Suprapubic skin (tissue), 4 donors: ENCODE measurements around the gene BRICD5. TPM values are rescaled to one million over a fixed set of nuclear protein-coding genes. Genes with fewer than 3 reads are reported as not detected.
A peak's percentile ranks its signal among the peaks of the same experiment; 100 is the strongest.

ENCODE experiments used
- DNase-seq, 2 donors: peaks; one replicate each; pipeline ENCODE4 v3.0.0-alpha.2; 2019; ENCODE audit warnings: low spot score in 2 of 2
- H3K27ac ChIP-seq: fragments of 200-600 bp; sonication (generic); one replicate; pipeline ENCODE4 v1.5.1; 2019
- H3K27me3 ChIP-seq: fragments of 200-600 bp; sonication (generic); one replicate; pipeline ENCODE4 v1.5.1; 2019
- H3K36me3 ChIP-seq: fragments of 200-600 bp; sonication (generic); one replicate; pipeline ENCODE4 v1.5.1; 2019
- H3K4me1 ChIP-seq: fragments of 200-600 bp; sonication (generic); one replicate; pipeline ENCODE4 v1.5.1; 2019
- H3K4me3 ChIP-seq: fragments of 200-600 bp; sonication (generic); one replicate; pipeline ENCODE4 v1.5.1; 2019; ENCODE audit warnings: mild to moderate bottlenecking
- H3K9me3 ChIP-seq: fragments of 200-600 bp; sonication (generic); one replicate; pipeline ENCODE4 v1.5.1; 2019
- EP300 ChIP-seq: sonication (generic); formaldehyde crosslinking; IDR thresholded peaks from one replicate; pipeline ENCODE4 v1.6.1; 2017; ENCODE audit warnings: antibody characterized with exemption
- POLR2A ChIP-seq, 2 donors: fragments of 450-650 bp; IDR thresholded peaks; one replicate each; pipeline ENCODE4 v1.6.1; 2017; ENCODE audit warnings: antibody characterized with exemption in 2 of 2, mild to moderate bottlenecking in 2 of 2, moderate library complexity in 2 of 2
- POLR2AphosphoS5 ChIP-seq, 3 donors: sonication (generic); formaldehyde crosslinking; IDR thresholded peaks; one replicate each; pipeline ENCODE4 v1.6.1; 2017; ENCODE audit warnings: antibody characterized with exemption in 3 of 3
- WGBS: methylation state at CpG from one replicate; pipeline ENCODE4 v1.1.5; 2018; 5-methylcytosine and 5-hydroxymethylcytosine counted together
- total RNA-seq, 4 donors: library from RNA; depleted of rRNA; stranded (reverse); fragments of >200 nt; gene quantifications; one replicate each; pipeline ENCODE4 v1.1.0, GENCODE V29; 2016
- TF ChIP-seq, protein P1 (sequence below), 2 donors: fragments of 200-600 bp in 1 of 2; fragments of 450-650 bp in 1 of 2; sonication (generic) in 1 of 2; IDR thresholded peaks; one replicate each; pipeline ENCODE4 v1.5.1; 2016 to 2019; ENCODE audit warnings: antibody characterized with exemption in 2 of 2, mild to moderate bottlenecking in 1 of 2, moderate library complexity in 1 of 2

BRICD5 gene
- total RNA-seq, 4 donors from 2014 or later: 2.2 to 10.0 (median 3.2) TPM

DNA sequence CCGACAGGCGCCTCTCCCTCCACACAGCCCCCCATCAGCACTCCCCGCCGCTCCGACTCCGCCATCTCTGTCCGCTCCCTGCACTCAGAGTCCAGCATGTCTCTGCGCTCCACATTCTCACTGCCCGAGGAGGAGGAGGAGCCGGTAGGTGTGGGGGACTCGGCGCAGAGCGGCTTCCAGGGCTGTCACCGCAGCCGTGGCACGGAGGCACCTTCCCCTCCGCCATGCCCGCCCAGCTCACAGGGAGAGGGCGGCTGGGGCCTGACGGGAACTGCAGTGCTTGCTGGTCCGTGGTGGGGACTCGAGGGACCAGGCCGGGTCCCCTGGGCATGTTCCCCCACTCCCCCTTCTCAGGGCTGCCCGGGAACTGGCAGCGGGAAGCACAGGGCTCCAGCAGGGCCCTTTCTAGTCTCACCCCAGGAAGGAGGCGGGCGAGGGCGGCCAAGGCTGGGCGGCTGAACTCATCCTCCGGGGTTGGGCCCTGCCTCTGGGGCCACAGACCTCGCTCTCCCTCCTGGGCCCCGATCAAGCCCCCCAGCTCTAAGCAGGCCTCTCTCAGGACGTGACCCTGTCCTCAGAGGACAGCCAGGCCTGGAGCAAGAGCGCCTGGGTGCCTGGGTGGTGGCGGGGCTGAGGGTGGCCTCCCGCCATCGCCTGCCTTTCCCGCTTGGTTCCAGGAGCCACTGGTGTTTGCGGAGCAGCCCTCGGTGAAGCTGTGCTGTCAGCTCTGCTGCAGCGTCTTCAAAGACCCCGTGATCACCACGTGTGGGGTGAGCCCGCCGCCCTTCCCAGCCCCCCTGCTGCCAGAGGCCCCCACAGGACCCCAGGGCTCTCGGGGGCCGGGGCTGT, 39.9 kb downstream of the BRICD5 start:
- TF ChIP-seq POLR2A (IDR thresholded peaks at IDR 0.05): no peak
- TF ChIP-seq, protein P1, sequence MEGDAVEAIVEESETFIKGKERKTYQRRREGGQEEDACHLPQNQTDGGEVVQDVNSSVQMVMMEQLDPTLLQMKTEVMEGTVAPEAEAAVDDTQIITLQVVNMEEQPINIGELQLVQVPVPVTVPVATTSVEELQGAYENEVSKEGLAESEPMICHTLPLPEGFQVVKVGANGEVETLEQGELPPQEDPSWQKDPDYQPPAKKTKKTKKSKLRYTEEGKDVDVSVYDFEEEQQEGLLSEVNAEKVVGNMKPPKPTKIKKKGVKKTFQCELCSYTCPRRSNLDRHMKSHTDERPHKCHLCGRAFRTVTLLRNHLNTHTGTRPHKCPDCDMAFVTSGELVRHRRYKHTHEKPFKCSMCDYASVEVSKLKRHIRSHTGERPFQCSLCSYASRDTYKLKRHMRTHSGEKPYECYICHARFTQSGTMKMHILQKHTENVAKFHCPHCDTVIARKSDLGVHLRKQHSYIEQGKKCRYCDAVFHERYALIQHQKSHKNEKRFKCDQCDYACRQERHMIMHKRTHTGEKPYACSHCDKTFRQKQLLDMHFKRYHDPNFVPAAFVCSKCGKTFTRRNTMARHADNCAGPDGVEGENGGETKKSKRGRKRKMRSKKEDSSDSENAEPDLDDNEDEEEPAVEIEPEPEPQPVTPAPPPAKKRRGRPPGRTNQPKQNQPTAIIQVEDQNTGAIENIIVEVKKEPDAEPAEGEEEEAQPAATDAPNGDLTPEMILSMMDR (IDR thresholded peaks at IDR 0.05): no peak
- no peak for TF ChIP-seq POLR2AphosphoS5 (IDR thresholded peaks at IDR 0.05)
- TF ChIP-seq EP300: no peak
- H3K27me3 ChIP-seq: no peaks in the 10 kb centered on the region
- no peaks in the 10 kb centered on the region for H3K4me1 ChIP-seq
- WGBS: 95% methylated on average over 19 of the region's 47 CpGs
- no peak for DNase-seq
- no peak overlapping the region for H3K27ac ChIP-seq
- H3K4me3 ChIP-seq: peak overlapping the region; percentile 34
- H3K36me3 ChIP-seq: peaks cover 84% of the 10 kb centered on the region
- no peaks in the 10 kb centered on the region for H3K9me3 ChIP-seq

DNA sequence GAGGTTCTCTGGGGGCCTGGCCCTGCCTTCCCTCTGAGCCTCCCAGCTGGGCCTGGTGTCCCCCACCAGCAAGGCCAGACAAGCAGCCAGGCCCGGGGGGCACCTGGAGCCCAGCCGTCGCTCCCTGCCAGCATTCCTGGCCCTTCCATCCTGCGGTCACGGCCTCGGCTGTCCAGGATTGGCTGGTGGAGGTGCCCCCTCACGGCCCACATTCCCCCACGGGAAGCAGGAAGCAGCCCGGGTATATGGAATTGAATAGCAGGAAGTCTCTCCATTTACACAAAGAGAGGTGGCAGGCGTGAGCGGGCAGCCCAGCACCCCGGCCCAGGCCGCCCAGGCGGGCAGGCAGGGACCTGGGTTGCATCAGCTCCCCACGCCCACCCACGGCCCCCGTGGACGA, 40.6 kb downstream of the BRICD5 start:
- H3K4me3 ChIP-seq: peak overlapping the region; percentile 34
- H3K27me3 ChIP-seq: no peaks in the 10 kb centered on the region
- whole genome bisulfite sequencing: no CpG with 5 or more reads among the region's 18 CpGs
- H3K27ac ChIP-seq: peak overlapping the region; percentile 21
- H3K9me3 ChIP-seq: no peaks in the 10 kb centered on the region
- peaks cover 80% of the 10 kb centered on the region for H3K36me3 ChIP-seq
- H3K4me1 ChIP-seq: no peaks in the 10 kb centered on the region
- no peak for DNase-seq
- TF ChIP-seq, protein P1 (IDR thresholded peaks at IDR 0.05): no peak
- no peak for TF ChIP-seq POLR2AphosphoS5 (IDR thresholded peaks at IDR 0.05)
- no peak for TF ChIP-seq POLR2A (IDR thresholded peaks at IDR 0.05)
- no peak for TF ChIP-seq EP300

DNA sequence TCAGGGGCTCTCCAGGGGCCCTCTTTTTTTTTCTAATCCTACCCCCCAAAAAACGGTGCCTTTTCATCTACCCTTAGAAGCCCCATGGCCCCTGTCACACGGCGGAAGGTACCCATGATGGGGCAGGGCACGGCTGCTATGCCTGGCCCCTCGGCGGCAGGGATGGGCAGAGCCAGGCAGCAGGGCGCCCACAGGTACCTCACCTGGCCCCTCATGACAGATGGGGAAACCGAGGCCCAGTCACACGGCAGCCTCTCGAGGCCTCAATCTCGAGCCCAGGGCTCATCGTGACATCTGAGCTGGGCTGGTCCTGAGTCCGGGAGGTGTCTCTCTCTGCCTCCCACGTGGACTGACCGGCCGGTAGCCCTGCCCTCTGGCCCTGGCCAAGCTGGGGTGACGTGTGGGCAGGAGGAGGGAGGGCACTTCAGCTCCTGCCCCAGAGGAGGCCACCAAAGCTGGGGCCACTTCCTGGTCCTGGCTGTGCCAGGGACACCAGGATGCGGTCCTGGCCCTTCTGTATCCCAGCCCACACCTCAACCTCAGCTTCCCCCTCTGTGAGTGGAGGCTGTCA, 43.5 kb downstream of the BRICD5 start:
- H3K4me3 ChIP-seq: no peak overlapping the region

DNA sequence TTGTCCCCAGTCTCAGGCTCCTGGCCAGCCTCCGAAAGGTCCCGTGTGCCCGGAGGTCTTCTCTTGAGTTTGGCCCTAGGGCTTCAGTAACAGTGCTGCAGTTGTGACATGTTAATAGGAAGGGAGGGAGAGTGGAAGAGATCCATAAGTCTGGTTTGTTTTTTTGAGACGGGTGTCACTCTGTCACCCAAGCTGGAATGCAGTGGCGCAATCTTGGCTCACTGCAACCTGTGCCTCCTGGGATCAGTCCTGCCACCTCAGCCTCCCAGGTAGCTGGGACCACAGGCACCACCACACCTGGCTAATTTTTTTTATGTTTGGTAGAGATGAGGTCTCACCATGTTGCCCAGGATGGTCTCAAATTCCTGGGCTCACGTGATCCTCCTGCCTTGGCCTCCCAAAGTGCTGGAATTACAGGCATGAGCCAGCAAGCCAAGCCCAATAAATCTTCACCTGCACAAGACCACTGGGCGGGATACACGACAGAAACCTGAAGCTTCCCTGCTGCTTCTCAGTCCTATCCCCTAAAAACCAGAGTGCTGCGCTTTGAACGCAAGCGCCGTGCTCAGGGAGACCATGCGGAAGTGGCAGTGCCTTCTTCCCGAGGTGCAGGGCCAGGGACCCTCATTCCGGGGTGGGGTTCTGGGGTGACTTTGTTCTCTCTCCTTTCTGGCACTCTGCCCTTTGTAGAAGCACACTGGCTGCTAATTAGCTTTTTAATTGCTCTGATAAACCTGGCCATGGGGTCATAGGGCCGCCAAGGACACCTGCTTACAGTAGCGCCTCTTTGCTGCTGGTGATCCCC, 44.2 kb downstream of the BRICD5 start:
- Histone ChIP-seq H3K4me1 (peaks cover 27% of the 10 kb centered on the region), H3K27ac (no peak overlapping the region), H3K36me3 (peaks cover 44% of the 10 kb centered on the region), H3K27me3 (no peaks in the 10 kb centered on the region), H3K4me3 (no peak overlapping the region), H3K9me3 (no peaks in the 10 kb centered on the region)
- TF ChIP-seq EP300 (no peak), POLR2A (IDR thresholded peaks at IDR 0.05) (no peak), POLR2AphosphoS5 (IDR thresholded peaks at IDR 0.05) (no peak)
- TF ChIP-seq, protein P1 (IDR thresholded peaks at IDR 0.05): no peak
- 84% methylated on average over 15 of the region's 17 CpGs for WGBS
- no peak for DNase-seq

More for the DNA sequence above, 43.5 kb downstream of the BRICD5 start:
- H3K4me1 ChIP-seq: peaks cover 20% of the 10 kb centered on the region
- peaks cover 51% of the 10 kb centered on the region for H3K36me3 ChIP-seq
- H3K27me3 ChIP-seq: no peaks in the 10 kb centered on the region
- DNase-seq: no peak
- WGBS: 85% methylated on average over 14 of the region's 18 CpGs
- TF ChIP-seq POLR2AphosphoS5 (IDR thresholded peaks at IDR 0.05) (no peak), POLR2A (IDR thresholded peaks at IDR 0.05) (no peak), EP300 (no peak)
- TF ChIP-seq, protein P1 (IDR thresholded peaks at IDR 0.05): no peak
- no peak overlapping the region for H3K27ac ChIP-seq
- no peaks in the 10 kb centered on the region for H3K9me3 ChIP-seq

DNA sequence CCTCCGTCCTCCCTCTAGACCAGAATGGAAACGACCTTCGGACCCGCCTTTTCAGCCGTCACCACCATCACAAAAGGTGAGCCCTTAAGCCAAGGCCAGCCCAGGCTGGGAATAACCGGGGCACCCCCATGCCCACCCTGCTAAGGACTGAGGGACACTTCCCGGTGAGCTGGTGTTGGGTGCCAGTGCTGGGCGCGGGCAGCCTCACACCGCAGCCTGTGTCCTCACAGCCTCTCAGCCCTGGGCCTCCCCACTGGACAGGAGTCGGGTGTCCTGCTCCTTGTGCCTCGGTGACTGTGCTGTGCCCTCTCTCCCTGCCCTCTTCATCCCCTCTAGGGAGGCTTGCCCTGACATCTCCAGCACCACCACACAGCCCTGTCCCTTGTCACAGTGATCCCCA, 44.8 kb downstream of the BRICD5 start:
- no peaks in the 10 kb centered on the region for H3K9me3 ChIP-seq
- no peaks in the 10 kb centered on the region for H3K27me3 ChIP-seq
- TF ChIP-seq EP300 (no peak), POLR2AphosphoS5 (IDR thresholded peaks at IDR 0.05) (no peak), POLR2A (IDR thresholded peaks at IDR 0.05) (no peak)
- TF ChIP-seq, protein P1 (IDR thresholded peaks at IDR 0.05): no peak
- H3K4me3 ChIP-seq: no peak overlapping the region
- no peak overlapping the region for H3K27ac ChIP-seq
- H3K4me1 ChIP-seq: peaks cover 33% of the 10 kb centered on the region
- peaks cover 38% of the 10 kb centered on the region for H3K36me3 ChIP-seq
- DNase-seq: no peak
- 93% methylated on average over 2 of the region's 12 CpGs for WGBS
